HG03196 (cell line): ENCODE measurements around the gene SPIC.

Experiments used
- ATAC-seq: cut with Tn5 transposase; IDR thresholded peaks from one replicate; pipeline ENCODE4 v1.9.1; 2021; ENCODE audit not compliant: unreplicated experiment

Gene SPIC

DNA sequence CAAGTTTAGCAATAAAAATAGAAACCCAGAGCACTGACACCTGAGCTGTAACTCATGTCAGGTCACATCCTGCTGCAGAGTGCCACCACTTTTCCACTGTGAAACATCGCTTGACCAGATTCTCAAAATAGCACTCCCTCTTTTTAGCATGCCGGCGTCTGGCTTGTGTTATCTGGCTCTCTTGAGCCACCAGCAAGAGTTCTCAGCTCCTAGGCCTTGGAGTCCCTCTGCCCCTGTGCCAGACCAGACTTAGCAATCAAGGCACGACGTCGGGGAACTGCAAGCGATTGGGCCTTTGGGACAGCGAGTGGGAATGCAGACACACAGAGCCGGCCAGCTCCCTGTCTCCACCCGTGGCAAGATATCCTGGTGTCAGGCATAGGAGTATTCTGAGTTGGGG lies 52.5 kb downstream of the SPIC start:
- ATAC-seq = no peak

DNA sequence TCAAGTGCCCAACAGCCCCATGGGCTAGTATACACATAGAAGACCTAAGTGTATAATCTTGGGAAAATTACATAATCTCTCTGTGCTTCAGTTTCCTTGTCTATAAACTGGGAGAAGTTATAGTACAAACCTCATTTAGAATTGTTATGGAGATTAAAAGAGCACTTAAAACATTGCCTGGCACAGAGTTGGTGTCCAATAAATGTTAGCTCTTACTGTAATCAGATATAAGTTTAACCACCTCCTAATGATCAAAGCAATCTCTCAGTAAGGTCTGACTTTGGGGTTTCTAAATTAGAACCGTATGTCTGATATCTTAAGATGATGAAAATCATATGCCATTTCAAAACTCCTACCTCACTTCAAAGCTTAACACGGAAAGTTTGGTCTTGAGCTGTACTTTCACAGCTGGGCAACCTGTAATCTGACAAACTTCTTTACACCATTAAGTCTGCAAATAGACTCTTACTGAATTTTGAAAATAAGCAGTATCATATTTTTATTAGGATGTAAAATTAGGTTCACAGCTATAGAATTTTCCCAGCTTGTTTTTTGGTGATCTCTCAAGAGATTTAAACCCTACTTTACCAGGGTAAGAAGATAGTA lies 61.0 kb downstream of the SPIC start:
- no peak for ATAC-seq
